Measurements from ENCODE around the gene MYO19. TPM values are rescaled to one million over a fixed set of nuclear protein-coding genes. Genes with fewer than 3 reads are reported as not detected.
"Not testable (repeated sequence)": the region's sequence is repeated elsewhere in the genome, so short reads cannot be mapped to it uniquely, and the experiment has no call there.

Gene MYO19
- total RNA-seq, 2 donors from 2014 or later: 43.9 to 66.7 TPM

DNA sequence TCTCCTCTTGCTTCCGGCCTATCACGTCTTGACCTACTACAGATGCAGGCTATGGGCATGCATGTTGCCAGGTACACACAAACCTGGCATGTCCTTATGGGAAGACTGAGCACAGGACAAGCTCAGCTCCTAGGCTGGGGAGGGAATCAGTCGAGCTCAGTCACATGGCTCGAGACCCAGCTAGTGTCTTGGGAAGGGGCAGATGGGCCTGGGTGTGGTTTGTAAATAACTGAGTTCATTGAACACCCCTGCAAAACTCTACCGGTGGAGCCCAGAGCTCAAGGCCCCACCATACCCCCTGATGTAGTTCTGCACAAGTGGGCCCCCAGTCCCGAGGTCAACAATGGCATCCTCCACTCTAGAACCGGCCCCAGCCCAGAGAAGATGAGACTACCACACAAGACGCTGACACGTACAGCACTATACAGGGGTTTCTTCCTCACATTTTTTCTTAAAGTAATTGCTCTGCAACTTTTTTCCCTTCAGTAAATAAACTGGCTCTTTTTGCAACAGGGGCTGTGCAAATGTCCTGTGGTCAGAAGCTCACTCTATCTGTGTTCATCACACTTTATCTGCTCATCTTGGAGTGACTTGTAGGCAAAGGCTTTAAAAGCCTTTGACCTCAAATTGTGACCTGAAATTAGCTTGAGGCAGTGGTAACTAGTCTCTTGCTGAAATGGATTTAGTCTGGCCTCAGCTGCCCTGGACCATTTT, 25.2 kb downstream of the MYO19 start:
- Histone ChIP-seq H3K27ac (no peak overlapping the region), H3K36me3 (peaks cover 28% of the 10 kb centered on the region), H3K4me3 (no peak overlapping the region), H3K27me3 (replicated peaks; ENCODE audit: insufficient read depth) (no peaks in the 10 kb centered on the region), H3K4me1 (ENCODE audit: control insufficient read depth in 1 of 2, low read depth in 2 of 2) (no peaks in the 10 kb centered on the region), H3K9me3 (no peaks in the 10 kb centered on the region)
- TF ChIP-seq, protein P1, sequence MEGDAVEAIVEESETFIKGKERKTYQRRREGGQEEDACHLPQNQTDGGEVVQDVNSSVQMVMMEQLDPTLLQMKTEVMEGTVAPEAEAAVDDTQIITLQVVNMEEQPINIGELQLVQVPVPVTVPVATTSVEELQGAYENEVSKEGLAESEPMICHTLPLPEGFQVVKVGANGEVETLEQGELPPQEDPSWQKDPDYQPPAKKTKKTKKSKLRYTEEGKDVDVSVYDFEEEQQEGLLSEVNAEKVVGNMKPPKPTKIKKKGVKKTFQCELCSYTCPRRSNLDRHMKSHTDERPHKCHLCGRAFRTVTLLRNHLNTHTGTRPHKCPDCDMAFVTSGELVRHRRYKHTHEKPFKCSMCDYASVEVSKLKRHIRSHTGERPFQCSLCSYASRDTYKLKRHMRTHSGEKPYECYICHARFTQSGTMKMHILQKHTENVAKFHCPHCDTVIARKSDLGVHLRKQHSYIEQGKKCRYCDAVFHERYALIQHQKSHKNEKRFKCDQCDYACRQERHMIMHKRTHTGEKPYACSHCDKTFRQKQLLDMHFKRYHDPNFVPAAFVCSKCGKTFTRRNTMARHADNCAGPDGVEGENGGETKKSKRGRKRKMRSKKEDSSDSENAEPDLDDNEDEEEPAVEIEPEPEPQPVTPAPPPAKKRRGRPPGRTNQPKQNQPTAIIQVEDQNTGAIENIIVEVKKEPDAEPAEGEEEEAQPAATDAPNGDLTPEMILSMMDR (IDR thresholded peaks at IDR 0.05): no peak
- DNase-seq (ENCODE audit: low spot score): no peak
- ATAC-seq (ENCODE audit: insufficient number of reproducible peaks, low FRiP score, low read depth): no peak

DNA sequence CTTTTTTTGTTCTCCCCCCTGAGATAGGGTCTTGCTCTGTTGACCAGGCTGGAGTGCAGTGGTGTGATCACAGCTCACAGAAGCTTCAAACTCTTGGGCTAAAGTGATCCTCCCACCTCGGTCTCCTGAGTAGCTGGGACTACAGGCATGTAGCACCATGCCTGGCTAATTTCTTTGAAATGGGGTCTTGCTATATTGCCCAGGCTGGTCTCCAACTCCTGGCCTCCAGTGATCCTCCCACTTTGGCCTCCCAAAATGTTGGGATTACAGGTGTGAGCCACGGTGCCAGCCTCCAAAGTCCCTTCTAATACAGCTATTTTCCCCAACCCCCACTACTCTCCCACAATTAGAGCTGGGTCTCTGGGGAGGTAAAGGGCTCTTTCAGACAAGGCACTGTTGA, 26.2 kb downstream of the MYO19 start:
- not testable (repeated sequence) for H3K9me3 ChIP-seq; DNase-seq (ENCODE audit: low spot score); ATAC-seq (ENCODE audit: insufficient number of reproducible peaks, low FRiP score, low read depth); H3K27ac ChIP-seq; H3K4me1 ChIP-seq (ENCODE audit: control insufficient read depth in 1 of 2, low read depth in 2 of 2); H3K4me3 ChIP-seq; H3K27me3 ChIP-seq (replicated peaks; ENCODE audit: insufficient read depth)
- peaks cover 33% of the 10 kb centered on the region for H3K36me3 ChIP-seq

DNA sequence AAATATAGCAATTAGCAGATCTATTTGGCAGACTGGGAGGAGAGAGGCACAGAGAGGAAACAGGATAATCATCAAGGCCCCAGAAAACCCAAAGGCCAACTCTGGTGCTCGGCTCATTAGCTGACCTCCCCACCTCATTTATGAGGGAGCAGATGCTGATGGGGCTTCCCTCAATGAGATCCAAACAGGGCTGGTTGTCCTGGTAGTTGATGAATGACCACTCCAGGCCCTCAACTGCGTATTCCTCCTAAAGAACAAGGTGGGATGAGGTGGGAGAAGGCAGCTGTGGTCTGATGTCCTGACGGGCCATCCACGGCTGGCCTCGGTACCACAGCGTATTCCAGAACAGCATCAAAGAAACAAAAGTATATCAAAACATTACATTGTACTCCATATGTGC, 27.4 kb downstream of the MYO19 start:
- DNase-seq (ENCODE audit: low spot score) (no peak), ATAC-seq (ENCODE audit: insufficient number of reproducible peaks, low FRiP score, low read depth) (no peak)
- H3K36me3 ChIP-seq: peaks cover 35% of the 10 kb centered on the region

DNA sequence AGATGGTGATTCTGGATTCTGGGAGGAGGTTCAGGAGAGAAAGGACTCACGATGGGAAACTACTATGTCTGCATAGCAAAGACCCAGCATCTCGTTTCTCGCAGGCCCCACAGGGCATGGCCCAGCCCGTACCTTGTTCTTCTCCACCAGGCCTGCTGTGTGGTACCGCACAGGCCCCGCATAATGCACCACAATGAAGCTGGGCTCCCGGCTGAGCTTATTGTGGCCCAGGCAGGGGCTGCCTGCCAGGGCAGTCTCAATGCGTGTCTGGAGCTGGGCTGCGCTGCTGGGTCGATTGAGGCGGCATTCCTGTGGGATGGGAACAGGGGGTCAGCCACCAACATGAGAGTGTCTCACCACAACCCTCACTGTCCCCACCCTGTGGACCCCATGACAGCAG, 27.8 kb downstream of the MYO19 start:
- peaks cover 35% of the 10 kb centered on the region for H3K36me3 ChIP-seq
- H3K27ac ChIP-seq: no peak overlapping the region
- TF ChIP-seq, protein P1 (IDR thresholded peaks at IDR 0.05): no peak
- H3K4me3 ChIP-seq: no peak overlapping the region
- ATAC-seq (ENCODE audit: insufficient number of reproducible peaks, low FRiP score, low read depth) (no peak), DNase-seq (ENCODE audit: low spot score) (no peak)
- no peaks in the 10 kb centered on the region for H3K27me3 ChIP-seq (replicated peaks; ENCODE audit: insufficient read depth)
- no peaks in the 10 kb centered on the region for H3K9me3 ChIP-seq
- no peaks in the 10 kb centered on the region for H3K4me1 ChIP-seq (ENCODE audit: control insufficient read depth in 1 of 2, low read depth in 2 of 2)

More for the DNA sequence above, 27.4 kb downstream of the MYO19 start:
- Histone ChIP-seq H3K4me3 (no peak overlapping the region), H3K9me3 (no peaks in the 10 kb centered on the region), H3K4me1 (ENCODE audit: control insufficient read depth in 1 of 2, low read depth in 2 of 2) (no peaks in the 10 kb centered on the region), H3K27ac (no peak overlapping the region), H3K27me3 (replicated peaks; ENCODE audit: insufficient read depth) (no peaks in the 10 kb centered on the region)
- TF ChIP-seq, protein P1 (IDR thresholded peaks at IDR 0.05): no peak

DNA sequence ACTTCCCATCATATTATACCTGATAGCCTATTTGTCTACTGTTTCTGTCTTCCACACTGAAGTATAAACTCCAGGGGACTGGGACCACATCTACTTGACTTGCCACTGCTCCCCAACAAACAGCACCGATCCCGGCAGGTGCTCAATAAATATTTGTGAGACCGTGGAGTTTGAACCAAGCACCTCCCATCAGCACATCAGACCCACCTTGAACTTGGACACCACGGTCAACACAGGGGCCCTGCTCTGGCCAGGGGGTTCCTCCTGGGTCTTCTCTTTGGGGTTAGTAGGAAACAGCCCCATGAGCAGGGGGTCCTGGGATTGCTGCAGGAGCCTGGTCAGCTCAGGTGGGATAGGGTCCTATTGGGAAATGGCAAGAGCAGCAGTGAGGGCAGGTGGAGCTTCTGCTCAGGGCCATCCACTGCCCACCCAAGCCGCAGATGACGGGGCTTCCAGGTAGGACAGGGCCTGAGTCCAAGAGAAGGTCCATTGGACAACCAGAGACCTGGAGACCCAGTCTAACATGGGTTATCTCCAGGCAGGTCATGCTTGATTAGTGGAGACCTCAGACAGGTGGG, 28.3 kb downstream of the MYO19 start:
- DNase-seq (ENCODE audit: low spot score): no peak
- H3K36me3 ChIP-seq: peaks cover 36% of the 10 kb centered on the region
- ATAC-seq (ENCODE audit: insufficient number of reproducible peaks, low FRiP score, low read depth): no peak

More for the DNA sequence above, 28.3 kb downstream of the MYO19 start:
- Histone ChIP-seq H3K4me1 (ENCODE audit: control insufficient read depth in 1 of 2, low read depth in 2 of 2) (no peaks in the 10 kb centered on the region), H3K27me3 (replicated peaks; ENCODE audit: insufficient read depth) (no peaks in the 10 kb centered on the region), H3K4me3 (no peak overlapping the region), H3K27ac (no peak overlapping the region), H3K9me3 (no peaks in the 10 kb centered on the region)
- TF ChIP-seq, protein P1 (IDR thresholded peaks at IDR 0.05): no peak
